SK-N-SH treated with all-trans-retinoic acid at 6 μM for 48 hours (cell line): Measurements from ENCODE around the gene DSCAM.

Experiments used
- ATAC-seq: fragments of 200-7000 bp; cut with Tn5 transposase; 3 replicates; pipeline ENCODE4 v1.9.1; 2020; ENCODE audit warnings: mild to moderate bottlenecking, moderate library complexity
- ARNTL ChIP-seq: fragments of 450-650 bp; formaldehyde crosslinking; IDR thresholded peaks from 2 replicates; pipeline ENCODE4 v1.5.0; 2020; ENCODE audit warnings: low read depth, mild to moderate bottlenecking, moderate library complexity, borderline replicate concordance
- BACH2 ChIP-seq: fragments of 250-450 bp; sonication (Bioruptor Pico); IDR thresholded peaks from 2 replicates; pipeline ENCODE4 v1.9.0; 2021; ENCODE audit warnings: mild to moderate bottlenecking, borderline replicate concordance
- CSDC2 ChIP-seq: fragments of 250-450 bp; sonication (Bioruptor Pico); IDR thresholded peaks from 2 replicates; pipeline ENCODE4 v1.5.0; 2020; ENCODE audit warnings: mild to moderate bottlenecking, moderate library complexity
- GLIS3 ChIP-seq: fragments of 250-450 bp; sonication (Bioruptor Pico); IDR thresholded peaks from 2 replicates; pipeline ENCODE4 v1.5.0; 2020; ENCODE audit warnings: mild to moderate bottlenecking, moderate library complexity
- ISL1 ChIP-seq: fragments of 250-450 bp; sonication (Bioruptor Pico); IDR thresholded peaks from 2 replicates; pipeline ENCODE4 v2.1.2; 2022; ENCODE audit warnings: mild to moderate bottlenecking, moderate library complexity
- OSR1 ChIP-seq: fragments of 250-450 bp; sonication (Bioruptor Pico); IDR thresholded peaks from 2 replicates; pipeline ENCODE4 v1.8.0; 2022; ENCODE audit warnings: moderate library complexity, mild to moderate bottlenecking, inconsistent platforms
- PPARA ChIP-seq: fragments of 250-450 bp; sonication (Bioruptor Pico); IDR thresholded peaks from 2 replicates; pipeline ENCODE4 v1.5.0; 2020; ENCODE audit warnings: mild to moderate bottlenecking, borderline replicate concordance
- RARB ChIP-seq: fragments of 250-450 bp; sonication (Bioruptor Pico); IDR thresholded peaks from 2 replicates; pipeline ENCODE4 v1.8.0; 2021; ENCODE audit warnings: mild to moderate bottlenecking, moderate library complexity
- SNAI2 ChIP-seq: fragments of 250-450 bp; sonication (Bioruptor Pico); IDR thresholded peaks from 2 replicates; pipeline ENCODE4 v1.5.0; 2020; ENCODE audit warnings: mild to moderate bottlenecking, moderate library complexity
- TCF4 ChIP-seq: fragments of 250-450 bp; sonication (Bioruptor Pico); IDR thresholded peaks from 2 replicates; pipeline ENCODE4 v1.8.0; 2021; ENCODE audit warnings: mild to moderate bottlenecking, moderate library complexity, borderline replicate concordance
- ZFP3 ChIP-seq: fragments of 250-450 bp; sonication (Bioruptor Pico); IDR thresholded peaks from 2 replicates; pipeline ENCODE4 v1.5.0; 2020; ENCODE audit warnings: mild to moderate bottlenecking, moderate library complexity
- ZFP30 ChIP-seq: fragments of 450-650 bp; formaldehyde crosslinking; IDR thresholded peaks from 2 replicates; pipeline ENCODE4 v1.5.0; 2022; ENCODE audit warnings: mild to moderate bottlenecking, moderate library complexity
- ZNF565 ChIP-seq: fragments of 450-650 bp; formaldehyde crosslinking; conservative IDR thresholded peaks from 2 replicates; pipeline ENCODE4 v1.5.0; 2020; ENCODE audit warnings: low read depth, mild to moderate bottlenecking, moderate library complexity
- ZNF70 ChIP-seq: fragments of 450-650 bp; formaldehyde crosslinking; IDR thresholded peaks from 2 replicates; pipeline ENCODE4 v1.5.0; 2020; ENCODE audit warnings: mild to moderate bottlenecking, moderate library complexity
- ZNF8 ChIP-seq: fragments of 450-650 bp; formaldehyde crosslinking; IDR thresholded peaks from 2 replicates; pipeline ENCODE4 v1.5.0; 2020; ENCODE audit warnings: mild to moderate bottlenecking, moderate library complexity
- TF ChIP-seq, protein P1 (sequence below): fragments of 250-450 bp; sonication (Bioruptor Pico); IDR thresholded peaks from 2 replicates; pipeline ENCODE4 v1.8.0; 2020; ENCODE audit warnings: mild to moderate bottlenecking, moderate library complexity, borderline replicate concordance
- TF ChIP-seq, protein P2 (sequence below): fragments of 250-450 bp; sonication (Bioruptor Pico); IDR thresholded peaks from 2 replicates; pipeline ENCODE4 v1.5.1; 2020; ENCODE audit warnings: low read depth, mild to moderate bottlenecking, moderate library complexity
- TF ChIP-seq, protein P3 (sequence below): fragments of 250-450 bp; sonication (Bioruptor Pico); IDR thresholded peaks from 2 replicates; pipeline ENCODE4 v1.5.1; 2021; ENCODE audit warnings: mild to moderate bottlenecking, moderate library complexity
- TF ChIP-seq, protein P4 (sequence below): fragments of 250-450 bp; sonication (Bioruptor Pico); IDR thresholded peaks from 2 replicates; pipeline ENCODE4 v1.8.0; 2021; ENCODE audit warnings: low read depth, mild to moderate bottlenecking, moderate library complexity, borderline replicate concordance
- TF ChIP-seq, protein P5 (sequence below): fragments of 250-450 bp; sonication (Bioruptor Pico); IDR thresholded peaks from 2 replicates; pipeline ENCODE4 v1.5.0; 2020; ENCODE audit warnings: mild to moderate bottlenecking, moderate library complexity

Gene DSCAM

DNA sequence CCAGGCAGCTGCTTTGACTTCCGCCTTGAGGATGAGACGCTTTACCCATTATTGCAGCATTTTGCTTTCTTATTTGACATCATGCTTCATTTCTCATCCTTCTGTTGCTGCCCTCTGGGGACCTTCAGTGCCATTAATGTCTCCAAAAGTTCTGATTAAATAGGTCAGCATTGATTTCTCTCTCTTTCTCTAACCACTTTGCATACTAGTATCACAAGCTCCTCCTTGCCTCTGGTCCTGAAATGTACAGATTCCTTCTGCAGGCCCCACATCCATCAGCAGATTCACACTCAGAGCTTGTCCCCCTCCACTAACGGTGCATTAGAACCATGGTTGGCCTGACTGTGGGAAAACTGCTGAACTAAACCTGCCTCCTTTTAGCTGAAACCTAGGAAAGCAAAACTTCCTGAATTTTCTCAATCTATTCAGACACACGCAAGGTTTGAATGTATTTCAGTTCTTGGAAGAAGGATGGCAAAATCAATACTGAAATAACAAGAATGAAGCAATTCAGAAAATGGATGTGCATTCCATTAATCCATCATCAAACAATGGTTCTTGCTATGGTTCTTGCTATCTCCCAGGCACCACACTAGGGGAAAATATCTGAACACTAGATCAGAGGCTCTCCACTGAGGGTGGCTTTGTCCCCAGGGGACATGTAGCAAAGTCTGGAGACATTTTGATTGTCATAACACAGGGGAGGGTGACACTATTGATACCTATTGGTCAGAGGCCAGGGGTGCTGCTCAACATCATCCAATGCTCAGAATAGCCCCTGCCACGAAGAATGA is 825.2 kb downstream of the DSCAM start:
- ATAC-seq: no peak
- TF ChIP-seq, protein P1, sequence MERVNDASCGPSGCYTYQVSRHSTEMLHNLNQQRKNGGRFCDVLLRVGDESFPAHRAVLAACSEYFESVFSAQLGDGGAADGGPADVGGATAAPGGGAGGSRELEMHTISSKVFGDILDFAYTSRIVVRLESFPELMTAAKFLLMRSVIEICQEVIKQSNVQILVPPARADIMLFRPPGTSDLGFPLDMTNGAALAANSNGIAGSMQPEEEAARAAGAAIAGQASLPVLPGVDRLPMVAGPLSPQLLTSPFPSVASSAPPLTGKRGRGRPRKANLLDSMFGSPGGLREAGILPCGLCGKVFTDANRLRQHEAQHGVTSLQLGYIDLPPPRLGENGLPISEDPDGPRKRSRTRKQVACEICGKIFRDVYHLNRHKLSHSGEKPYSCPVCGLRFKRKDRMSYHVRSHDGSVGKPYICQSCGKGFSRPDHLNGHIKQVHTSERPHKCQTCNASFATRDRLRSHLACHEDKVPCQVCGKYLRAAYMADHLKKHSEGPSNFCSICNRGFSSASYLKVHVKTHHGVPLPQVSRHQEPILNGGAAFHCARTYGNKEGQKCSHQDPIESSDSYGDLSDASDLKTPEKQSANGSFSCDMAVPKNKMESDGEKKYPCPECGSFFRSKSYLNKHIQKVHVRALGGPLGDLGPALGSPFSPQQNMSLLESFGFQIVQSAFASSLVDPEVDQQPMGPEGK (CRISPR knock-in tag): no peak
- TF ChIP-seq ZNF70 (CRISPR knock-in tag): no peak
- TF ChIP-seq, protein P2, sequence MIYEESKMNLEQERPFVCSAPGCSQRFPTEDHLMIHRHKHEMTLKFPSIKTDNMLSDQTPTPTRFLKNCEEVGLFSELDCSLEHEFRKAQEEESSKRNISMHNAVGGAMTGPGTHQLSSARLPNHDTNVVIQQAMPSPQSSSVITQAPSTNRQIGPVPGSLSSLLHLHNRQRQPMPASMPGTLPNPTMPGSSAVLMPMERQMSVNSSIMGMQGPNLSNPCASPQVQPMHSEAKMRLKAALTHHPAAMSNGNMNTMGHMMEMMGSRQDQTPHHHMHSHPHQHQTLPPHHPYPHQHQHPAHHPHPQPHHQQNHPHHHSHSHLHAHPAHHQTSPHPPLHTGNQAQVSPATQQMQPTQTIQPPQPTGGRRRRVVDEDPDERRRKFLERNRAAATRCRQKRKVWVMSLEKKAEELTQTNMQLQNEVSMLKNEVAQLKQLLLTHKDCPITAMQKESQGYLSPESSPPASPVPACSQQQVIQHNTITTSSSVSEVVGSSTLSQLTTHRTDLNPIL: no peak
- no peak for TF ChIP-seq ZFP3 (CRISPR knock-in tag)
- no peak for TF ChIP-seq GLIS3 (CRISPR knock-in tag)
- TF ChIP-seq, protein P3, sequence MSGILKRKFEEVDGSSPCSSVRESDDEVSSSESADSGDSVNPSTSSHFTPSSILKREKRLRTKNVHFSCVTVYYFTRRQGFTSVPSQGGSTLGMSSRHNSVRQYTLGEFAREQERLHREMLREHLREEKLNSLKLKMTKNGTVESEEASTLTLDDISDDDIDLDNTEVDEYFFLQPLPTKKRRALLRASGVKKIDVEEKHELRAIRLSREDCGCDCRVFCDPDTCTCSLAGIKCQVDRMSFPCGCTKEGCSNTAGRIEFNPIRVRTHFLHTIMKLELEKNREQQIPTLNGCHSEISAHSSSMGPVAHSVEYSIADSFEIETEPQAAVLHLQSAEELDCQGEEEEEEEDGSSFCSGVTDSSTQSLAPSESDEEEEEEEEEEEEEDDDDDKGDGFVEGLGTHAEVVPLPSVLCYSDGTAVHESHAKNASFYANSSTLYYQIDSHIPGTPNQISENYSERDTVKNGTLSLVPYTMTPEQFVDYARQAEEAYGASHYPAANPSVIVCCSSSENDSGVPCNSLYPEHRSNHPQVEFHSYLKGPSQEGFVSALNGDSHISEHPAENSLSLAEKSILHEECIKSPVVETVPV (CRISPR knock-in tag): no peak
- TF ChIP-seq BACH2 (CRISPR knock-in tag): no peak
- TF ChIP-seq, protein P4, sequence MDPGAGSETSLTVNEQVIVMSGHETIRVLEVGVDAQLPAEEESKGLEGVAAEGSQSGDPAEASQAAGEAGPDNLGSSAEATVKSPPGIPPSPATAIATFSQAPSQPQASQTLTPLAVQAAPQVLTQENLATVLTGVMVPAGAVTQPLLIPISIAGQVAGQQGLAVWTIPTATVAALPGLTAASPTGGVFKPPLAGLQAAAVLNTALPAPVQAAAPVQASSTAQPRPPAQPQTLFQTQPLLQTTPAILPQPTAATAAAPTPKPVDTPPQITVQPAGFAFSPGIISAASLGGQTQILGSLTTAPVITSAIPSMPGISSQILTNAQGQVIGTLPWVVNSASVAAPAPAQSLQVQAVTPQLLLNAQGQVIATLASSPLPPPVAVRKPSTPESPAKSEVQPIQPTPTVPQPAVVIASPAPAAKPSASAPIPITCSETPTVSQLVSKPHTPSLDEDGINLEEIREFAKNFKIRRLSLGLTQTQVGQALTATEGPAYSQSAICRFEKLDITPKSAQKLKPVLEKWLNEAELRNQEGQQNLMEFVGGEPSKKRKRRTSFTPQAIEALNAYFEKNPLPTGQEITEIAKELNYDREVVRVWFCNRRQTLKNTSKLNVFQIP (CRISPR knock-in tag): no peak
- TF ChIP-seq, protein P5, sequence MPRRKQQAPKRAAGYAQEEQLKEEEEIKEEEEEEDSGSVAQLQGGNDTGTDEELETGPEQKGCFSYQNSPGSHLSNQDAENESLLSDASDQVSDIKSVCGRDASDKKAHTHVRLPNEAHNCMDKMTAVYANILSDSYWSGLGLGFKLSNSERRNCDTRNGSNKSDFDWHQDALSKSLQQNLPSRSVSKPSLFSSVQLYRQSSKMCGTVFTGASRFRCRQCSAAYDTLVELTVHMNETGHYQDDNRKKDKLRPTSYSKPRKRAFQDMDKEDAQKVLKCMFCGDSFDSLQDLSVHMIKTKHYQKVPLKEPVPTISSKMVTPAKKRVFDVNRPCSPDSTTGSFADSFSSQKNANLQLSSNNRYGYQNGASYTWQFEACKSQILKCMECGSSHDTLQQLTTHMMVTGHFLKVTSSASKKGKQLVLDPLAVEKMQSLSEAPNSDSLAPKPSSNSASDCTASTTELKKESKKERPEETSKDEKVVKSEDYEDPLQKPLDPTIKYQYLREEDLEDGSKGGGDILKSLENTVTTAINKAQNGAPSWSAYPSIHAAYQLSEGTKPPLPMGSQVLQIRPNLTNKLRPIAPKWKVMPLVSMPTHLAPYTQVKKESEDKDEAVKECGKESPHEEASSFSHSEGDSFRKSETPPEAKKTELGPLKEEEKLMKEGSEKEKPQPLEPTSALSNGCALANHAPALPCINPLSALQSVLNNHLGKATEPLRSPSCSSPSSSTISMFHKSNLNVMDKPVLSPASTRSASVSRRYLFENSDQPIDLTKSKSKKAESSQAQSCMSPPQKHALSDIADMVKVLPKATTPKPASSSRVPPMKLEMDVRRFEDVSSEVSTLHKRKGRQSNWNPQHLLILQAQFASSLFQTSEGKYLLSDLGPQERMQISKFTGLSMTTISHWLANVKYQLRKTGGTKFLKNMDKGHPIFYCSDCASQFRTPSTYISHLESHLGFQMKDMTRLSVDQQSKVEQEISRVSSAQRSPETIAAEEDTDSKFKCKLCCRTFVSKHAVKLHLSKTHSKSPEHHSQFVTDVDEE (CRISPR knock-in tag): no peak
- TF ChIP-seq CSDC2 (CRISPR knock-in tag): no peak
- TF ChIP-seq PPARA (CRISPR knock-in tag): no peak
- no peak for TF ChIP-seq ARNTL (CRISPR knock-in tag)
- no peak for TF ChIP-seq SNAI2 (CRISPR knock-in tag)
- TF ChIP-seq ISL1 (CRISPR knock-in tag): no peak
- TF ChIP-seq ZFP30 (CRISPR knock-in tag): no peak
- TF ChIP-seq ZNF565 (CRISPR knock-in tag): no peak
- TF ChIP-seq RARB (CRISPR knock-in tag): no peak
- TF ChIP-seq ZNF8 (CRISPR knock-in tag): no peak
- TF ChIP-seq OSR1 (CRISPR knock-in tag): no peak

DNA sequence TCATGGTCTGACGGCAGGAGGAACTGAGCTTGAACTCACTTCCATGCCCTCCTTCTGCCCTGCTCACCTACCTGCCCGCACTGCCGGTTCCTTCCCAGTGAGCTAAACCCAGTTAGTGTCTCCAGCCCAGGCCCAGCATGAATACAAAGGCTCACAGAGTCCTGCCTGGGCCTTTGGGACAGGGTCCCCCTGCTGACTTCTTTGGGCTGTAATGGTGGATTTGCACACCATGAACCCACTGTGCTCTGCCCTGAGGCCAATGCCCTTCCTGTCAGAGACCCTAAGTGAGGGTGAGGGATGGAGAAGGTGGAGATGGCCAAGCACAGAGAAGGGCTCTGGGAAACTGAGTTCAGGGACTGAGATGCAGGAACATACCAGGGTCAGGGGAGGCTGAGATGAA is 826.3 kb downstream of the DSCAM start:
- TF ChIP-seq TCF4: no peak
- no peak for TF ChIP-seq GLIS3 (CRISPR knock-in tag)
- TF ChIP-seq, protein P2: no peak
- ATAC-seq: no peak
